NCI-H2171 (cell line): ENCODE results near the gene EIF4E.
"Not testable (repeated sequence)": the region's sequence is repeated elsewhere in the genome, so short reads cannot be mapped to it uniquely, and the experiment has no call there.

Experiments used
- DNase-seq: peaks from one replicate; lab custom pipeline; 2025; lab: John Stamatoyannopoulos, UW

EIF4E gene

GRCh38 chr4:98932539-98932938 lies 3.6 kb upstream of the EIF4E start:
- no peak for DNase-seq

- DNase-seq = no peak
Measured at GRCh38 chr4:98930311-98930865, 1.5 kb upstream of the EIF4E start.

- DNase-seq = no peak
Measured at GRCh38 chr4:98929341-98930267, 671 bp upstream of the EIF4E start.

GRCh38 chr4:98928131-98928504 lies 815 bp downstream of the EIF4E start:
- DNase-seq = peak; percentile 51

GRCh38 chr4:98926257-98926656 lies 2.7 kb downstream of the EIF4E start:
- DNase-seq = not testable (repeated sequence)

- DNase-seq = no peak
Measured at GRCh38 chr4:98921292-98921691, 7.6 kb downstream of the EIF4E start.

- no peak for DNase-seq
Measured at GRCh38 chr4:98919996-98920395, 8.9 kb downstream of the EIF4E start.

GRCh38 chr4:98910728-98911127 lies 18.2 kb downstream of the EIF4E start:
- not testable (repeated sequence) for DNase-seq

- DNase-seq = no peak
Measured at GRCh38 chr4:98909646-98910401, 19.1 kb downstream of the EIF4E start.

- DNase-seq = no peak
Measured at GRCh38 chr4:98908703-98909262, 20.1 kb downstream of the EIF4E start.

- DNase-seq = no peak
Measured at GRCh38 chr4:98908182-98908581, 20.8 kb downstream of the EIF4E start.

- DNase-seq = no peak
Measured at GRCh38 chr4:98905839-98906238, 23.1 kb downstream of the EIF4E start.

- DNase-seq = no peak
Measured at GRCh38 chr4:98905297-98905696, 23.6 kb downstream of the EIF4E start.

- no peak for DNase-seq
Measured at GRCh38 chr4:98903963-98904362, 25.0 kb downstream of the EIF4E start.

GRCh38 chr4:98903561-98903960 lies 25.4 kb downstream of the EIF4E start:
- no peak for DNase-seq

- DNase-seq = no peak
Measured at GRCh38 chr4:98899277-98899676, 29.7 kb downstream of the EIF4E start.

- no peak for DNase-seq
Measured at GRCh38 chr4:98891478-98892337, 37.2 kb downstream of the EIF4E start.

- DNase-seq = no peak
Measured at GRCh38 chr4:98890702-98891455, 38.1 kb downstream of the EIF4E start.

GRCh38 chr4:98887145-98887544 lies 41.8 kb downstream of the EIF4E start:
- DNase-seq = no peak

GRCh38 chr4:98886382-98886781 lies 42.6 kb downstream of the EIF4E start:
- not testable (repeated sequence) for DNase-seq

GRCh38 chr4:98880884-98881283 lies 48.0 kb downstream of the EIF4E start:
- not testable (repeated sequence) for DNase-seq
